BLaER1 (cell line): Measurements from ENCODE around the gene BTK.

Source experiments
- H3K27ac ChIP-seq: shearing (Covaris generic); formaldehyde crosslinking; 2 replicates; pipeline ENCODE4 v1.8.1; 2022
- H3K27me3 ChIP-seq: shearing (Covaris generic); formaldehyde crosslinking; 2 replicates; pipeline ENCODE4 v1.8.1; 2022
- H3K36me3 ChIP-seq: shearing (Covaris generic); formaldehyde crosslinking; 2 replicates; pipeline ENCODE4 v1.8.1; 2022
- H3K4me1 ChIP-seq: shearing (Covaris generic); formaldehyde crosslinking; 2 replicates; pipeline ENCODE4 v1.8.1; 2022
- H3K4me2 ChIP-seq: shearing (Covaris generic); formaldehyde crosslinking; 2 replicates; pipeline ENCODE4 v1.8.1; 2022
- H3K4me3 ChIP-seq: shearing (Covaris generic); formaldehyde crosslinking; 2 replicates; pipeline ENCODE4 v1.8.1; 2022
- H3K9ac ChIP-seq: shearing (Covaris generic); formaldehyde crosslinking; 2 replicates; pipeline ENCODE4 v1.8.1; 2022
- H3K9me3 ChIP-seq: shearing (Covaris generic); formaldehyde crosslinking; 2 replicates; pipeline ENCODE4 v1.8.1; 2022
- H4K20me1 ChIP-seq: shearing (Covaris generic); formaldehyde crosslinking; 2 replicates; pipeline ENCODE4 v1.8.1; 2022
- Cebpa-rat ChIP-seq: shearing (Covaris generic); IDR thresholded peaks from 2 replicates; pipeline ENCODE4 v1.8.1; 2022

The BTK gene

DNA sequence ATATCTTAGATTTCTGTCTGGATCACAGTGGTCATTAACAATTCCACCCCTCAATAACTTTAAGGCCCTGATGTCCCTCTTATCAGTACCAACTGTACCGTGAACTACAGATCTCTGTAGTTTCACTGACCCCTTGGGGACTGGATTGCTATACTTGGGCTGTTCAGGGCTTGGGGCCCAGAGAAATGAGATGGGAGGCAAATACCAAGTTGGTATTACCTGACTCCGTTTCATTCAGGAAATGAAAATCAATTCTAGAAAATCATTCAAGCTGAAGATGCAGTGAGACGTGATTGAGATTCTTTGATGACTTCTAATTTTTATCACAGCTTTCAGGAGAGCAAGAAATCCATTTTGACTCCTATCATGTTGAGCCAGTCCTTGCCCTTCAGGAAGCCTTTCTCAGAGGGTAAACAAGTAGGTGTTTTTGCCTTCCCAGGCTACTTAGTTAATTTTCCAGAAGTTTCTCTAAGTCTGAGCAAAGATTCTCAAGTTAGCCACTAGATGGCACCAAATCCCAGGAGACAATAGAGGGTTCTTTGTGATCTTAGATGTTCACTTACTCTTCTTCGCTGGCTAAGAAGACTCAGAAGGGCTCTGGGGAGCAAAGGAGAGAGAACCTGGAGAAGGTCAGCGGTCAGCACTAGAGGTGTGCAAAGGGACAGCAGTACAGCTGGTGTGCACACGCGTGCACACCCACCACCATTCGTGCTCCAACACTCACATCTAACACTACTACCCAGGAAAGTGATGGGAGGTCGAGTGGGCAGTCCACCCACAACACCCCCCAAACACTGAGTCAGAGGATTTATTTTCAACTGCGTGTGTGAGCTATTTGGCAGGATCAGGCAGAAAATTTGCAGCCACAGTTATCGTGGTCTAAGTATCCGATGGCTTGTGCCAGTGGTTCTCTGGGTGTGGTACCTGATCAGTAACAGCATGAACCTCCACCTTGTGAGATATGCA lies 29.5 kb upstream of the BTK start:
- Histone ChIP-seq H4K20me1 (peaks cover 16% of the 10 kb centered on the region), H3K27ac (peak overlapping the region; percentile 53; the same call in 1 of the 2 replicates), H3K9ac (peak overlapping the region; percentile 57), H3K36me3 (peaks cover 16% of the 10 kb centered on the region), H3K27me3 (peaks cover 19% of the 10 kb centered on the region; the same call in 1 of the 2 replicates), H3K4me1 (peaks cover 17% of the 10 kb centered on the region), H3K4me3 (no peak overlapping the region), H3K4me2 (peak overlapping the region; percentile 67), H3K9me3 (no peaks in the 10 kb centered on the region)
- TF ChIP-seq Cebpa-rat: no peak

GRCh38 chrX:101411984-101412383 lies 26.0 kb upstream of the BTK start:
- Histone ChIP-seq H3K36me3 (peaks cover 16% of the 10 kb centered on the region), H3K27me3 (peaks cover 1% of the 10 kb centered on the region; the same call in 1 of the 2 replicates), H4K20me1 (peaks cover 24% of the 10 kb centered on the region), H3K4me3 (no peak overlapping the region), H3K4me2 (no peak overlapping the region), H3K27ac (no peak overlapping the region), H3K9ac (no peak overlapping the region), H3K9me3 (no peaks in the 10 kb centered on the region), H3K4me1 (peaks cover 27% of the 10 kb centered on the region)
- no peak for TF ChIP-seq Cebpa-rat

DNA sequence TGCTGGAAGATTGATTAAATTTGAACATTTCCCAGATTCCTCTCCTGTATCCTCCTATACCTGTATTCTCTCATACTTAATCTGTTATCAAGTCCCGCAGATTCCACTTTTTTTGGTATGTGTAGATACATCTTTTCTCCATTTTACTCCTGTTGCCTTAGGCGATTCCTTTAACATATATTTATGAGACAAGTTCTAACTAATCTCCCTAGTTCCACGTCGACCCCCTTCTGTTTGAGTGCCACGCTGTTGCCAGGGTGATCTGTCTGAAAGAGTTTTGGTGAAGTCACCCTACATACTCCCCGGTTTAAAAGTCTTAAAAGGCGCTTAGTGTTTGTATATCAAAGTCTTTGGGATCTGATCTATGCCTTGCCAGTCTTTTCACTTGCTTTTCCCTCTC lies 24.5 kb upstream of the BTK start:
- H3K27me3 ChIP-seq: no peaks in the 10 kb centered on the region
- no peaks in the 10 kb centered on the region for H3K9me3 ChIP-seq
- peaks cover 16% of the 10 kb centered on the region for H3K36me3 ChIP-seq
- peaks cover 24% of the 10 kb centered on the region for H4K20me1 ChIP-seq
- H3K4me2 ChIP-seq: peak overlapping the region; percentile 71
- H3K4me1 ChIP-seq: peaks cover 31% of the 10 kb centered on the region
- H3K9ac ChIP-seq: no peak overlapping the region
- no peak for TF ChIP-seq Cebpa-rat
- no peak overlapping the region for H3K4me3 ChIP-seq
- H3K27ac ChIP-seq: no peak overlapping the region

- Histone ChIP-seq H3K27me3 (no peaks in the 10 kb centered on the region), H3K9ac (peak overlapping the region; percentile 81), H3K27ac (peak overlapping the region; percentile 79), H3K4me1 (peaks cover 22% of the 10 kb centered on the region; the same call in 1 of the 2 replicates), H3K4me3 (peak overlapping the region; percentile 75), H3K9me3 (no peaks in the 10 kb centered on the region), H3K4me2 (peak overlapping the region; percentile 71), H3K36me3 (peaks cover 16% of the 10 kb centered on the region), H4K20me1 (peaks cover 24% of the 10 kb centered on the region)
- TF ChIP-seq Cebpa-rat: no peak
Measured at GRCh38 chrX:101409043-101409442, 23.1 kb upstream of the BTK start.

DNA sequence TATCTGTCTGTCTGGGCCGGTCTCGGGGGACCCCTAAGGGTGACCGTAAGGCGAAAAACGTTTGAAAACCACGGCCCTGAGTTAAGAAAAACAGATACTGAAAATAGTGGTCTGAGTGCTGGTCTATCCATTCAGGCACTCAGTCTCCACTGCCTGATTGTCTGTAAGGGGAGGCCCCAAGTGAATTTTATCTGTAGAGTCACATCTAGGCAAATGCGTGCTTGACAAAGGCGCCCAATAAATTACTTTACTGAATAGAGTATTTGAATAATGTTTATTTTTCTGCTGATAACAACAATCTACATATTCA lies 22.5 kb upstream of the BTK start:
- Histone ChIP-seq H3K27ac (peak overlapping the region; percentile 79), H3K36me3 (peaks cover 21% of the 10 kb centered on the region), H3K9me3 (no peaks in the 10 kb centered on the region), H3K4me3 (peak overlapping the region; percentile 75), H4K20me1 (peaks cover 24% of the 10 kb centered on the region), H3K4me2 (peak overlapping the region; percentile 71), H3K27me3 (no peaks in the 10 kb centered on the region), H3K9ac (peak overlapping the region; percentile 81), H3K4me1 (peaks cover 22% of the 10 kb centered on the region; the same call in 1 of the 2 replicates)
- TF ChIP-seq Cebpa-rat: no peak

- H3K4me2 ChIP-seq: peak within 1 kb of the TSS; percentile 73
- peak within 1 kb of the TSS; percentile 79 for H3K27ac ChIP-seq
- H3K4me1 ChIP-seq: peaks cover 22% of the 10 kb centered on the region; the same call in 1 of the 2 replicates
Measured at GRCh38 chrX:101407748-101408531, 21.9 kb upstream of the BTK start, which contains the start of the genes GLA and HNRNPH2. GLA (minus strand) TSS chrX:101407925; CDS start chrX:101407903, 22 bp downstream. HNRNPH2 (plus strand) TSS chrX:101408222; CDS start chrX:101411989, 3,767 bp downstream.

DNA sequence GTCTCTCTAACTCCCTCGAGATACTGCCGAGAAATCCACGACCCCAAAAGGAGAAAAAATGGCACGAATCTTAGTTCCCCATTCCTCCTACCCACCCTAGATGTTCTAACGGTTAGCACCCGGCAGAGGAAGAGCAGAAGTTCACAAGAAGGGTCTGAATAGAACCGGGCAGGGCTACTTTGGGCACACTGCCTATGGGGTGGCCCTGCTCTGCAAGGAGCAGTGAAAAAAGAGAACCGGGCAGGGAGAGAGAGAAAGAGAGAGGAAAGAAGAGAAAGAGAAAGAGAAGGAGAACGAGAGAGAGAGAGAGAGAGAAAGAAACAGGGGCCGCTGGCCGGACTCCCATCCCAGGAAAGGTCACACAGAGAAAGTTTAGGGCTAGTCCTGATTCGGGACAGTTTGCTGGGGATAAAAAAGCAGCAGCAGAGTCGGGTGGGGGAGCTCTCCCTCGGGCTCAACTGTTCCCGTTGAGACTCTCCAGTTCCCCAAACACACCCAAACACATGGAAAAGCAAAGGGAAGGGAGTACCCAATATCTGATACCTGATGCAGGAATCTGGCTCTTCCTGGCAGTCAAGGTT lies 21.3 kb upstream of the BTK start:
- no peaks in the 10 kb centered on the region for H3K9me3 ChIP-seq
- H3K9ac ChIP-seq: peak overlapping the region; percentile 81
- peaks cover 23% of the 10 kb centered on the region for H3K36me3 ChIP-seq
- peak overlapping the region; percentile 75 for H3K4me3 ChIP-seq
- peak overlapping the region; percentile 70 for H3K27ac ChIP-seq
- no peak for TF ChIP-seq Cebpa-rat
- H4K20me1 ChIP-seq: peaks cover 24% of the 10 kb centered on the region
- no peaks in the 10 kb centered on the region for H3K27me3 ChIP-seq
- peak overlapping the region; percentile 73 for H3K4me2 ChIP-seq
- H3K4me1 ChIP-seq: peaks cover 22% of the 10 kb centered on the region; the same call in 1 of the 2 replicates

More at GRCh38 chrX:101407748-101408531, 21.9 kb upstream of the BTK start, which contains the start of the genes GLA and HNRNPH2:
- Histone ChIP-seq H3K9ac (peak within 1 kb of the TSS; percentile 81), H3K4me3 (peak within 1 kb of the TSS; percentile 75), H4K20me1 (peaks cover 24% of the 10 kb centered on the region), H3K9me3 (no peaks in the 10 kb centered on the region), H3K27me3 (no peaks in the 10 kb centered on the region), H3K36me3 (peaks cover 23% of the 10 kb centered on the region)
- TF ChIP-seq Cebpa-rat: no peak

DNA sequence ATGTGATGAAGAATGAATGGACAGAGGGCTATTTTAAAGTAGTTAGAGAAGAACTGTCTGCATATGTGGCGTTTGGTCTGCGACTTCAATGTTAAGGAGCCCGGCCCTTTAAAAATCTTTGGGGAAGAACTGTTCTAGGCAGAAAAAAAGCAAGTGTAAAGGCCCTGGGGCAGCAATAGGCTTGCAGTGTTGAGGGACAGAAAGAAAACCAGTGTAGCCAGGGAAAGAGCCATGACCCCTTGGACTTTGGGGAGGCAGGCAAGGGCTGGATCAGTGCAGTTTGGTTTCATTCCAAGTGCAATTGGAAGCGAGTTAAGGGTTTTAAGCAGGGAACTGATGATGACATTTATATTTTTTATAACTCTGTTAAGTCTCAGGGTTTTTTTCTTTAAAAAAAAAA lies 13.8 kb upstream of the BTK start:
- Histone ChIP-seq H3K36me3 (peaks cover 68% of the 10 kb centered on the region), H3K4me3 (no peak overlapping the region), H3K4me2 (no peak overlapping the region), H3K27ac (no peak overlapping the region), H3K4me1 (no peaks in the 10 kb centered on the region), H3K9me3 (no peaks in the 10 kb centered on the region), H4K20me1 (no peaks in the 10 kb centered on the region; the same call in 1 of the 2 replicates), H3K9ac (no peak overlapping the region), H3K27me3 (no peaks in the 10 kb centered on the region)
- TF ChIP-seq Cebpa-rat: no peak

GRCh38 chrX:101398694-101399093 lies 12.7 kb upstream of the BTK start:
- Histone ChIP-seq H3K27me3 (no peaks in the 10 kb centered on the region), H3K9ac (no peak overlapping the region), H3K9me3 (no peaks in the 10 kb centered on the region), H3K4me1 (peaks cover 6% of the 10 kb centered on the region), H3K4me2 (no peak overlapping the region), H3K36me3 (peaks cover 69% of the 10 kb centered on the region), H3K4me3 (no peak overlapping the region), H4K20me1 (peaks cover 7% of the 10 kb centered on the region; the same call in 1 of the 2 replicates), H3K27ac (no peak overlapping the region)
- TF ChIP-seq Cebpa-rat: no peak
